BJ (cell line): ENCODE results near the gene KLHL35. TPM values are rescaled to one million over a fixed set of nuclear protein-coding genes. Genes with fewer than 3 reads are reported as not detected.

Source experiments
- CTCF ChIA-PET: fragments of 350-600 bp; formaldehyde crosslinking; extraction: SDS; loops from one replicate; lab custom pipeline; 2021; ENCODE audit warnings: antibody characterized with exemption, inconsistent platforms; lab: Yijun Ruan, JAX
- POLR2A ChIA-PET: fragments of 300-600 bp; sonication (Branson Sonifier 250); formaldehyde crosslinking; extraction: SDS; loops from one replicate; lab custom pipeline; 2021; ENCODE audit warnings: antibody characterized with exemption; lab: Charles Lee
- DNase-seq: peaks from one replicate; pipeline ENCODE4 v3.0.0-alpha.2; 2011; ENCODE audit warnings: low read depth
- H3K27me3 ChIP-seq: 2 replicates; pipeline ENCODE4 v1.6.0; 2011; ENCODE audit warnings: low read length; ENCODE audit not compliant: control insufficient read depth, insufficient read depth
- H3K36me3 ChIP-seq: 2 replicates; pipeline ENCODE4 v1.5.1; 2011; ENCODE audit warnings: low read length; ENCODE audit not compliant: control insufficient read depth, insufficient read depth
- H3K4me3 ChIP-seq: 2 replicates; pipeline ENCODE4 v1.5.1; 2011; ENCODE audit warnings: low read depth, mild to moderate bottlenecking, control low read depth, low read length
- CTCF ChIP-seq: IDR thresholded peaks from 2 replicates; pipeline ENCODE4 v1.5.1; 2011; ENCODE audit warnings: low read depth, mild to moderate bottlenecking, control low read depth, inconsistent platforms, low read length, moderate library complexity; ENCODE audit not compliant: insufficient read depth
- polyA plus RNA-seq: library from polyadenylated mRNA; depleted of rRNA; stranded (reverse); fragments of >200 nt; gene quantifications from 2 replicates; pipeline ENCODE4 v1.2.3, GENCODE V29; 2011

Gene KLHL35
- polyA plus RNA-seq, 1 experiment: 3.1 TPM

GRCh38 chr11:75425422-75425821 lies 7.6 kb downstream of the KLHL35 start:
- no peak for DNase-seq
- ChIA-PET POLR2A (no interaction called here), CTCF (interaction anchor here (0.6 to 2.5 kb wide), 5 partner anchors 9 to 104 kb away, joined by 3 to 18 read pairs (median 5); no protein-coding TSS in a partner anchor)
- Histone ChIP-seq H3K4me3 (no peak overlapping the region), H3K27me3 (peaks cover 1% of the 10 kb centered on the region), H3K36me3 (peaks cover 4% of the 10 kb centered on the region)
- TF ChIP-seq CTCF: peak; percentile 29; the same call in 1 of the 2 replicates

- POLR2A ChIA-PET: no interaction called here
- TF ChIP-seq CTCF: no peak
- Histone ChIP-seq H3K4me3 (no peak overlapping the region), H3K27me3 (no peaks in the 10 kb centered on the region), H3K36me3 (peaks cover 4% of the 10 kb centered on the region)
- CTCF ChIA-PET: interaction anchor here (1.1 to 2.5 kb wide), 3 partner anchors 16 to 96 kb away, joined by 3 to 18 read pairs (median 4); no protein-coding TSS in a partner anchor
- DNase-seq: no peak
Observed at GRCh38 chr11:75424396-75424795, 8.6 kb downstream of the KLHL35 start.

- POLR2A ChIA-PET: no interaction called here
- peaks cover 4% of the 10 kb centered on the region for H3K36me3 ChIP-seq
- TF ChIP-seq CTCF: no peak
- no peaks in the 10 kb centered on the region for H3K27me3 ChIP-seq
- CTCF ChIA-PET: interaction anchor here (1.1 to 2.5 kb wide), 3 partner anchors 10 to 95 kb away, joined by 3 to 18 read pairs (median 4); no protein-coding TSS in a partner anchor
- no peak for DNase-seq
- H3K4me3 ChIP-seq: no peak overlapping the region
Observed at GRCh38 chr11:75423721-75424120, 9.3 kb downstream of the KLHL35 start.

- TF ChIP-seq CTCF: no peak
- Histone ChIP-seq H3K27me3 (no peaks in the 10 kb centered on the region), H3K36me3 (peaks cover 6% of the 10 kb centered on the region), H3K4me3 (no peak overlapping the region)
- CTCF ChIA-PET: interaction anchor here (0.8 to 1.7 kb wide), 3 partner anchors 9 to 22 kb away, joined by 4 to 5 read pairs (median 4); no protein-coding TSS in a partner anchor
- DNase-seq: no peak
- POLR2A ChIA-PET: no interaction called here
Observed at GRCh38 chr11:75422248-75423231, 10.5 kb downstream of the KLHL35 start.

- ChIA-PET CTCF (interaction anchor here (0.8 to 1.7 kb wide), 3 partner anchors 8 to 23 kb away, joined by 4 to 5 read pairs (median 4); no protein-coding TSS in a partner anchor), POLR2A (no interaction called here)
- DNase-seq: no peak
Observed at GRCh38 chr11:75421902-75422247, 11.1 kb downstream of the KLHL35 start.

More at GRCh38 chr11:75421902-75422247, 11.1 kb downstream of the KLHL35 start:
- no peaks in the 10 kb centered on the region for H3K27me3 ChIP-seq
- peaks cover 6% of the 10 kb centered on the region for H3K36me3 ChIP-seq
- no peak overlapping the region for H3K4me3 ChIP-seq
- no peak for TF ChIP-seq CTCF
